Stromal cell of bone marrow (primary cell): ENCODE data around the gene SLC12A9.
"Not testable (repeated sequence)": the region's sequence is repeated elsewhere in the genome, so short reads cannot be mapped to it uniquely, and the experiment has no call there.

Experiments used
- DNase-seq: peaks from one replicate; pipeline ENCODE4 v3.0.0-alpha.2; 2012; ENCODE audit warnings: low read depth

SLC12A9 gene

GRCh38 chr7:100852048-100852872 lies at the start of gene SLC12A9:
Gene SLC12A9 (plus strand): TSS chr7:100852713. CDS start chr7:100854198, 1,485 bp downstream.
- DNase-seq: peak; percentile 84

- no peak for DNase-seq
Measured at GRCh38 chr7:100802951-100803350, 49.6 kb upstream of the SLC12A9 start.

GRCh38 chr7:100803398-100804161 lies 48.9 kb upstream of the SLC12A9 start:
- DNase-seq: peak; percentile 88

GRCh38 chr7:100804681-100805431 lies 47.7 kb upstream of the SLC12A9 start:
- no peak for DNase-seq

- no peak for DNase-seq
Measured at GRCh38 chr7:100806276-100806675, 46.2 kb upstream of the SLC12A9 start.

GRCh38 chr7:100806883-100807282 lies 45.6 kb upstream of the SLC12A9 start:
- DNase-seq: not testable (repeated sequence)

GRCh38 chr7:100808354-100808875 lies 44.1 kb upstream of the SLC12A9 start:
- no peak for DNase-seq

GRCh38 chr7:100811480-100811879 lies 41.0 kb upstream of the SLC12A9 start:
- DNase-seq: no peak

GRCh38 chr7:100812729-100813128 lies 39.8 kb upstream of the SLC12A9 start:
- DNase-seq: no peak

- not testable (repeated sequence) for DNase-seq
Measured at GRCh38 chr7:100816515-100816914, 36.0 kb upstream of the SLC12A9 start.

GRCh38 chr7:100817097-100817496 lies 35.4 kb upstream of the SLC12A9 start:
- DNase-seq: no peak

- no peak for DNase-seq
Measured at GRCh38 chr7:100818366-100818765, 34.1 kb upstream of the SLC12A9 start.

GRCh38 chr7:100818825-100819224 lies 33.7 kb upstream of the SLC12A9 start:
- DNase-seq: no peak

- DNase-seq: no peak
Measured at GRCh38 chr7:100819586-100819985, 32.9 kb upstream of the SLC12A9 start.

- no peak for DNase-seq
Measured at GRCh38 chr7:100822236-100823139, 30.0 kb upstream of the SLC12A9 start.

GRCh38 chr7:100823140-100823525 lies 29.4 kb upstream of the SLC12A9 start:
- no peak for DNase-seq

- DNase-seq: no peak
Measured at GRCh38 chr7:100823534-100823933, 29.0 kb upstream of the SLC12A9 start.

GRCh38 chr7:100824499-100825214 lies 27.9 kb upstream of the SLC12A9 start:
- no peak for DNase-seq

- no peak for DNase-seq
Measured at GRCh38 chr7:100825215-100825671, 27.3 kb upstream of the SLC12A9 start.

GRCh38 chr7:100825751-100826513 lies 26.6 kb upstream of the SLC12A9 start:
- DNase-seq: peak; percentile 38
